Epidermal melanocyte (primary cell): Measurements from ENCODE around the gene FBXL17.

Experiments
- DNase-seq: peaks from one replicate; pipeline ENCODE4 v3.0.0; 2011; ENCODE audit warnings: low spot score; ENCODE audit not compliant: insufficient read length

FBXL17 gene

DNA sequence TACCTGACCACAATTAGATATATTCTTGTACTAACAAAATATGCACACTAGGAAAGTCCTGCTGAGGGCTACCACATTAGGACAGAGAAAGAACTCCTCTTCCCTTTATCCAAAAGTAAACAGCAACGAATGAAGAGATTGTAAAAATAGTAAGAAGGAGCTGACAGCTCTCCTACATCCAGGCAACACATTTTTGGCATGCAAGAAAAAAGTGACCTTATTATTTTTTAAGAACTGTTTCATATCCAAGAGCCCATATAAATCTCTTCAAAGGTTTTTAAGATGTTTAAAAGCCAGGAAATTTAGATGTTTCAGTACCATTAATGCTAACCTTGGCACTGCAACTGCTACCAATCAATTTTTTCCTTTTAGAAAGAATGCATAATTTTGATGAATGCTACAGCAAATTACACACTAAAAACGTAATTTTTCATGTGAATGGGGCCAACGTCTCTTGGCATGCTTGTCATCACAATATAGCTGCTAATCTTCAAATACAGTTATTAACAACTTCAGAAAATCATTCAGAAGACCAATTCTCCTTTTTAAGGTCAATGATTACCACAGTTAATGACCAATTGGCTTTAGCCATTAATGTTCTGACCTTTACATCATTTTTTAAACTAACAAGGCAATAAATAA, 132.0 kb downstream of the FBXL17 start:
- no peak for DNase-seq

DNA sequence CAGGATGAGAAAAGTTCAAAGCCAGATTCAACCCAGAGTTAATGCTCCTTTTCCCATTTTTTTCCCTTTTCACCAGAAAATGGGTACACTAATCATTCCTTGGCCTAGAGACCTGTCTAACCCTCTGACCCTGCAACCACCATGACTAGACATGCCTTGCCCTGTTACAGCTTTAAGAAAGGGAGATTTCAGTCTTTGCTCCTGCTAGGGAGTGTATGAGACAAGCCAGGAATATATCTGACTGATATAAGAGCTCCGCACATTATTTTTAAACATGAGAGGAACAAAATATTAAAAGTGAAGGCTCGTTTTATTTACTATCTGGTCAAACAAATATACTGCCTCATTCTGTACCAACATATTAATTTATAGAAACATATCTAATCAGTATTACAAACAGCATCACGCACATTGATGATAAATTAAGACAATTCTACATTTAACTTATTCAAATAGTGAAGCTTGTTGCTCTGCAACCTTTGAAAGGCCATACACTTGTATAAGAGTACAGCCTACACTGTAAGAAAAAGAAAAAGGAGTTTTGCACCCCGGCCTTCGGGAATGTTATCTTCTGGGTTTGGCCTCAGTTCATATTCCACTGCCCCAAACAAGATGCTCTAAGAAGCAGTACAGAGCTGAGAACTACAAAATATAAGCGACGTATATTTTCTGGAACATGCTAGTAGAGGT, 132.7 kb downstream of the FBXL17 start:
- no peak for DNase-seq

DNA sequence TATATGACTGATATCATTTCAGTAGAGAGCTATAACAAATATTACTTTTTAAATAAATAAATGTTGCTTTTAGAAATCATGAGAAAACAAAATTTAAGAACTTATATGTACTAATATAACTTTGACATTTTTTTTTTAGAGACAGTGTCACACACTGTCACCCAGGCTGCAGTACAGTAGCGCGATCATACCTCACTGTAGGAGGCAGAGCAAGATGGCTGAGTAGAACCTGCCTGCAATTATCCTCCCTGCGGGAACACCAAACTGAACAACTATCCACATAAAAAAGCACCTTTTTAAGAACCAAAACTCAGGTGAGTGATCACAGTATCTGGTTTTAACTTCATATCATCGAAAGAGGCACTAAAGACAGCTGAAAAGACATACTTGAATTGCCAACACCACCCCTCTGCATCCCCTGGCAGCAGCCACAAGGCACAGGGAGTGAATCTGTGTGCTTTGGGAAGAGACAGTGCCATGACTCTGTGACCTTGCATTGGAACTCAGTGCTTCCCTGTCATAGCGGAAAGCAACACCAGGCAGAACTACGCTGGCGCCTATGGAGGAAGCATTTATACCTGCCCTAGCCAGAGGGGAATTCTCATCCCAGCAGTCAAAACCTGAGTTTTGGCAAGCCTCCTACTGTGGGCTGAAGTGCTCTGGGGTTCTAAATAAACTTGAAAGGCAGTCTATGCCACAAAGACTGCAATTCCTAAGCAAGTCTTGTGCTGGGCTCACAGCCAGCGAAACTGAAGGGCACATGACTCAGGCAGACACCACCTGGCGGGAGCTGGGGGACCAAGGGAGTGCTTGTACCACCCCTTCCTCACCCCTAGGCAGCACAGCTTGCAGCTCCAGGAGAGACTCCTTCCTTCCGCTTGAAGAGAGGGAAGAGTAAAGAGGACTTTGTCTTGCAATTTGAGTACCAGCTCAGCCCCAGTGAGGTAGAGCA, 142.7 kb downstream of the FBXL17 start:
- DNase-seq, result no peak

DNA sequence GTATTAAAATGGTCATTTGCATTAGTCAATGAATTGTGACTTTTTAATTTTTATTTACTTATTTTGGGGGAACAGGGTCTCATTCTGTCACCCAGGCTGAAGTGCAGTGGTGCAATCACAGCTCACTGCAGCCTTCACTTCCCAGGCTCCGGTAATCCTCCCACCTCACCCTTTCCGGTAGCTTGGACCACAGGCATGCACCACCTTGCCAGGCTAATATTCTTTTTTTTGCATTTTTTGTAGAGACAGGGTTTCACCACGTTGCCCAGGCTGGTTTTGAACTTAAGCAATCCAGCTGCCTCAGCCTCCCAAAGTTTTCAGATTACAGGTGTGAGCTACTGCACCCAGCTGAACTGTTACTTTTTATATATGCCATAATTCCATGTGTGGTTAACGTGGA, 143.4 kb downstream of the FBXL17 start:
- DNase-seq, result no peak

DNA sequence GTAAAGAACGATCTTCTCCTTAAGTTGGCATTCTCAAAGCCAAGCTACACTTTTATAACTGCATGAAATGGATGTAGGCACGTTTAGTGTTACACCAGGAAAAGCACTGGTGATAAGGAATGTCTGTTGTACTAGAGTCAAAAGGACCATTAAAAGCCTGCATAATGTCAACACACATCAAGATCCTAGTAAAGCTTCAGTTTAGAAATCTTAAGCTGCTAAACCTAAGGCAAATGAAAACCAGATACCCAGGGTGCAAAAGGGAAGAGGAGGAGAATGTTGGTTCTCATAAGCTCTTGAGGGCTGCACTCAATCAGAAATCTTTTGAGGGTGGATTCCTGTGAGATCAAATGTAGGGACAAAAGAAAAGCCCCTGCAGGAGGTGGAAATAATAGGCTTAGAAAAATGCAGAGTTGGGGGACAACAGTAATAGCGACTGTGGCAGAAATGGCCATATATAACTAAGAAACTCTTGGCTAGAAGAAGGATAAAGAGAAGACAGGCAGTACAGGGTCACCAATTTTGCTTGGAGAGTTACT, 148.2 kb downstream of the FBXL17 start:
- DNase-seq, result no peak

DNA sequence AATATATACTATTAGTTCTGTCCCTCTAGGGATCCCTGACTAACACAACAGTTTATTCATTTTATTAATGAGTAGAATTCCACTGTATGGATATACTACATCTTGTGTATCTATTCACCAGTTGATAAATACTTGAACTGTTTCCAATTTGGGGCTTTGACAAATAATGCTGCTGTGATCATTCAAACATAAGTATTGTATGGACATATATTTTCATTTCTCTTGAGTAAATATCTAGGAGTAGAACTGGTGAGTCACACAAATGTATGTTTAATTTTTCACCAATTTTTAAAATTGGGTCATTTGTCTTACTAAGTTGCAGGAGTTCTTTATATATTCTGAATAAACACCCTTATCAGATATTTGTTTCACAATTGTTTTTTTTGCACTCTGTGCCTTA, 149.1 kb downstream of the FBXL17 start:
- no peak for DNase-seq

DNA sequence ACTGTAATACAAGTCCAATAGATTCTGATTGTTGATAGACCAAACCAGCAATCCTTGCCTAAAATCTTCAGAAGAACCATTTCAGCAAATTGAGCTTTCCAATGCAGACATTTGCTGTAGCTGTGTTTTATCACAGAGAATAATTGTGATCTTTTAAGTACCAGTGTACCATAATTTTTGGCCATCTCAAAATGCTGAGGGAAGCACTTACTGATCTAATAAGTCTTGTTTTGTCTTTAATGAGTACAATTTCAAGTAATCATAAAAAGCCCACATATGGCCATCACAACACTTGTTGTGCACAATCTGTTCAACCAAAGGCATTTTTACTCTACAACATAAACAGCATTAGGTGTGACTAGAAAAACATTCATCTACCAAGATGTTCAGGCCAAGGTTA, 159.9 kb downstream of the FBXL17 start:
- no peak for DNase-seq

DNA sequence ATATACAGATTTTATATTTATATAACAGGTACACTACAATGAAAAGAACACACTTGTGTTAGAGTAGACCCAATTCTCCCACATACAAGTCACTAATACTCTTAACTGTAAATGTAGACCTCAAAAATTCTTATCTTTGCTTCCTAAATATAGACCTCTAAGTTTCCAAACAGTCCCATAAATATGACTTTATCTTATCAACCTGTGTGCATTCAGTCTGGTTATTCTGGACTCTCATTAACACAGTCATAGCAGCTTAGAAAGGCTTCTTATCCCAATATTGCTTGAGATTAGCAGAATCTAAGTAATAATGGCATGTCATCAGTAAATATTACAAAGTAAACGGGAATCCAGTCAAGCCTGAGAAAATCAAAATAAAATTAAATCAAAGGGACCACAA, 161.1 kb downstream of the FBXL17 start:
- no peak for DNase-seq

DNA sequence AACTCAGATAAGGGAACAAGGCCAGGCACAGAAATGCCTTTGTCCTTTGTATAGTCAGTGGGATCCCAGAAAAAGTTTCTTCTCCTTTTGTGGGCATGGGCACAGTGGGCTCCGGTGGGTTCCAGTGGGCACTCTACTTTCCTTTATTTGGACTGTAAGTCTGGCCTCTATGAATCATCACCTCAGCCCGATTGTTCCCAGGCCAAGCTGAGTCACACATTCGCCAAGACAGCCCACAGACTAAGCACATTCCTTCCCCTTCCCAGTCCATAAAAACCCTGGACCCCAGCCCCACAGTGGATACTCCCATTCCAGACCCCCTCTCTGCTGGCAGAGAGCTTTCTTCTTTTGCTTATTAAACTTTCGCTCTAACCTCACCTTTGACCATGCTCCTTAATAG, 165.0 kb downstream of the FBXL17 start:
- DNase-seq, result no peak

DNA sequence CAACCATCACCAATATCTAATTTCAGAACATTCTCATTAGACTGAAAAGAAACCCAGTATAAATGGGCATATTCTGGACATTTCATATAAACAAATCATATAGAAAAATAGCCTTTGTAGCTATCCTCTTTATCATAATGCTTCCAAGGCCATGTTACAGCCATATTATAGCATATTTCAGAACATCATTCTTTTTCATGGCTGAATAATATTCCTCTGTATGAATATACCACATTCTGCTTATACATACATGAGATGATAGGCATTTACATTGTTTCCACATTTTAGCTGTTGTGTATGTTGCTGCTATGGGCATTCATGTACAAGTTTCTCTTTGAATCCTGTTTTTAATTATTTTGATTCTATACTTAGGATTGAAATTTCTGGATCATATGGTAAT, 167.0 kb downstream of the FBXL17 start:
- DNase-seq, result no peak

DNA sequence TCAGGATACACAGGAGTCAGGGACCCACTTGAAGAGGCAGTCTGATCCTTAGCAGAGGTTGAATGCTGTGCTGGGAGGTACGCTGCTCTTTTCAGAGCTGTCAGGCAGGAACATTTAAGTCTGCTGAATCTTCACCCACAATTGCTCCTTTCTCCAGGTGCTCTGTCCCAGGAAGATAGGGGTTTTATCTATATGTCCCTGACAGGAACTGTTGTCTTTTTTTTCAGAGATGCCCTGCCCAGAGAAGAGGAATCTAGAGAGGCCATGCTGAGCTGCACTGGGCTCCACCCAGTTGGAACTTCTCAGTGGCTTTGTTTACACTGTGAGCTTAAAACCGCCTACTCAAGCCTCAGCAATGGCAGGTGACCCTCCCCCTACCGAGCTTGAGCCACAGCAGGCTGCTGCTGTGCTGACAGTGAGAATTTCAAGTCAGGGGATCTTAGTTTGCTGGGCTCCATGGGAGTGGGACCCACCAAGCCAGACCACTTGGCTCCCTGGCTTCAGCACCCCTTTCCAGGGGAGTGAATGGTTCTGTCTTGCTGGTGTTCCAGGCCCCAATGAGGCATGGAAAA, 169.0 kb downstream of the FBXL17 start:
- DNase-seq, result no peak

DNA sequence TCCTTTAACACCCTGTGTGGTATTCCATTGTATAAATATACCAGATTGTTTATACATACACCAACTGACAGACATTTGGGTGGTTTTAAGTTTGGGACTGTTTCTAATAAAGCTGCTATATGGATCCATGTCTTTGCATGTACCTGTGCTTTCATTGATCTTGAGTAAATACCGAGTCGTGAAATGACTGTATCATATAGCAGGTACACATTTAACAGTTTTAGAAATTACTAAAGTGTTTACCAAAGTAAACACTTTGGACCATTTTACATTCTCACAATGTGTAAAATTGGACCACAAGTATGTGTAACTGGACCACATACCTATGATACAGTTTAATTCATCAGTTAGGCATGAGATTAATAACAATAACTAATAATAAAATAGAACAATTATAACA, 175.2 kb downstream of the FBXL17 start:
- no peak for DNase-seq

DNA sequence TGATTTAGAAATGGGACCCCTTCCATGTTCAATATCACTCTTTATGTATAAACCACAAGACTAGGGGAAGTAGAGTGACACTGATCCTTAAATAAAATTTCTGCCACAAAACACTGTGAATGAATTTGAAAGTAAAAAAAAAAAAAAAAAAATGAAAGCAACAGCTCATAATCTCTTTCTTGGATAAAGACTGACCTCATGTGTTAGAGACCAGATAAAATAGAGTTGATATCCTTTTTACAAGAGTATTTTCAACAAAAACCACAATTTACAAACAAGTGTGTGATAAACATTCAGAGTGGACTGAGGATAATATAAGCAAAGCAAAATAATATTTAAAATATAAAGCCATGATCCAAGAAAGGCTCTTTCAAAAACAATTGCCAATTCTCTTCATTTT, 180.2 kb downstream of the FBXL17 start:
- DNase-seq, result no peak

DNA sequence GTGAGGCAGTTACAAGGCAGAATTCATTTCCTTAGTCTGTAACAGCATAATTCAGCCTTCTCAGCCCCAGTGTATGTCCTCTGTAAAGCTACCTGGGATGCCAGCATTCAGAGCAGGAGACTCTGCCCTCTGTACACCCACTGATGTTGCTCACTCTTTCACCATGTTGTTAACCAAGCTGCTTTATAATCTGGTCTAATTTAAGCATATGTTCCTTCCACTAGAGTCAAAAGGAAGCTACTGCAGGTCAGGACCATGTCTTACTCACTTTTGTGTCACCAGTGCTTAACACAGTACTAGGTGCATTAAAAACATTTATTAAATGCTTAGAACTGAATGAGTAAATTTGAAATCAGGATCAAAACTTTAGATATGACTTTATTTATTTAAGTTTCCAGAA, 185.6 kb downstream of the FBXL17 start:
- no peak for DNase-seq

DNA sequence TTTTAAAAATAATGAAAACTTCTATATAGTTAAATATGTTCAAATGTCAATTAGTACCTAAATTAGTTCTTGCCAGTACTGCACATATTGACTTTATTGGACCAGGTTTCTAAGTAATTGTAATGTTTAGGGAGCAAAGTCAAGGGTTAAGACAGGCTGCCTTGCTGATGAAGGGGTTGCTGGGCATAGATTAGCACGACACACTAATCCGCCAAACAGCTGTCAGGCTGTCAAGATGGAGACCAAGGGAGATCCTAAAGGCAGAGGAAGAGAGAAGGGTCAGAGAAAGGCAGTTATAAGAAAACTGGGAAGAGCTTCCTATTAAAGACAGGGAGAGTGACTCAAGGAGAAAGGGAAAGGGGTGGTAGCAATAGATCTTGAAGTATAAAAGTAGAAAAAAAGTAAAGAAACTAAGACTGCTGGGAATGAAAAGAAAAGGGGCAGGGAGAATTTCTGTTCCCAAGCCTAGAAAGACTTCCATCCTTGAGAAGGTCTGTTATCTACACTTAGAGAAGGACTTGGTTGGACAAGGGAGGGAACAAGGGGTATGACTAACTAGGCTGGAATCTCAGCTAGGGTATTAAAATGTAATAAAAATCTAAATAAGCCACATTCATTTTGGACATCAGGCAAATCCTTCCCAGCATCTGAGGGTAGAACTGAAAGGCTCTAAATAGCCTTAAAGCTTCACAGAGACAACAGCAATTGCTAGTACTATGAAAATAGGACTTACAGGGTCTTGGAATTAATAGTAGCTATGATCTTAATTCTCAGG, 188.7 kb downstream of the FBXL17 start:
- DNase-seq, result no peak

DNA sequence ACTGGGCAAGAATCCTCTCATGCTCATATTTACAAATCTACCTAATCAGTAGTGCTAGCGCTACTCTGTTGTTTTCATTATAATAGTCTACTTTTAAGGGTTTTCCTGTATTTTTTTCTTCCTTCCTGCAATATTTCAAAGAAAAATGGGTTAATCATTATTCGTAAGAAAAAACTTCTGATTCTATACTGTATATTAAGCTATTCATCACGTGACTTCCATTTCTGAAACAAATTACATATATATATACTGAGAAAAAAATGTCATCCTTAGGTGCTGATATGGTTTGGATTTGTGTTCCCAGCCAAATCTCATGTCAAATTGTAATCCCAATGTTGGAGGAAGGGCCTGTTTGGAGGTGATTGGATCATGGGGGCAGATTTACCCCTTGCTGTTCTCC, 197.0 kb downstream of the FBXL17 start:
- no peak for DNase-seq

DNA sequence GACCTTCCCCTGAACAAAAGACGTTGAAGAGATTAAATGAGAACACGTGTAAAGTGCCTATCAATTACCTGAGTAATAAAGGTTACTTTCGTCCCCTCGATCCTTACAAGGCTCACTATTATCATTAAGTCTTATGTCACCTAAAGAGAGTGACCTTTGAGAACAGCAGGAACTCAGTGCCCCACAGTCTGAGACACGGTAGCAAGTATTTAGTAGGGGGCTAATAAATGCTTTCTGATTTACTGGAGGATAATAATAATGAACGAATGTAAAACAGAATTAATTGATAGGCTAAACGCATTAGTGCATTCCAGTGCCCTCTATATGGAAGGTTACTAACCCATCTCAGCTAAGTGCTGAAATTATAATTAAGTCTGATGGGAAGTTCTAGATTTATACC, 199.9 kb downstream of the FBXL17 start:
- no peak for DNase-seq

DNA sequence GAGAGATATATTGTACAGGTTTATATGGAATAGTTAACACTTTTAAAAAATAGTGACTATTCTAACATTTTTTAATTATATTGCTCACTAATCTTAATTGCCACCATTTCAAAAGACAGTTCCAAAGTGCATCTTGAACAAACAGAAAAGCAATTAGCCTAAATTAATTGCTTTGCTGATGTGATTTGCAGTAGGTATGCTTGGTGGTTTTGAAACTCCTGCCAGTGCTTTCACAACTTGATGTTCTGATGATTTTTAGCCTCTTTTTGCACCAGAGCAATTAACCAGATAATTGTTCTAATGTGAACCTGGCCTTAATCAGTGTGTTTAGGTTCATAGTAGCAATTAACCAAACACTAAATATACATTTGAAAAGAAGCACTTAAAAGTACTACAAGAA, 207.6 kb downstream of the FBXL17 start:
- DNase-seq, result no peak

DNA sequence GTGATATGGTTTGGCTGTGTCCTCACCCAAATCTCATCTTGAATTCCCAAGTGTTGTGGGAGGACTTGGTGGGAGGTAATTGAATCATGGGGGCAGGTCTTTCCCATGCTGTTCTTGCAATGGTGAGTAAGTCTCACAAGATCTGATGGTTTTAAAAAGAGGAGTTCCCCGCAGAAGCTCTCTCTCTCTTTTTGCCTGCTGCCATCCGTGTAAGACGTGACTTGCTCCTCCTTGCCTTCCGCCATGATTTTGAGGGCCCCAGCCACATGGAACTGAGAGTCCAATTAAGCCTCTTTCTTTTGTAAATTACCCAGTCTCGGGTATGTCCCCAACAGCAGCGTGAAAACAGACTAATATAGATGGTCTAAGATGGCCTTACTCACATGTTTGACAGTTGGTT, 210.1 kb downstream of the FBXL17 start:
- DNase-seq, result no peak

DNA sequence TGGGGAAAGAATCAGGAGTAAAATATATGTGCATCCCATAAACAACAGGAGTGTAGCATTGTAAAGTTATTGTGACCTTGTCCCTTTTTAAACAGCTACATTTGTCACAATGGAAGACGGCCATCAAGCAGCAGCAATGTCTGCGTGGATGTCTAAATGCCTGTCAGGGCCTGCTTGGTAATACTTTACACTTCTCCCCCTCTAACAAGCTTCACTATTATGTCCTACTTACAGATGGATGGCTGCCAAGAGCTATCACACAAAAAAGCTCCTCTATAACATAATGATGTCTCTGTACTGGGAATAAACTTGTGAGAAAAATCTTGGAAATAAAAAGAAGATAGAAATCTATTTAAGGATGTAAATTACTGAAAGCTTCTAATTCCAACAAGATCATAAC, 213.0 kb downstream of the FBXL17 start:
- DNase-seq, result no peak

DNA sequence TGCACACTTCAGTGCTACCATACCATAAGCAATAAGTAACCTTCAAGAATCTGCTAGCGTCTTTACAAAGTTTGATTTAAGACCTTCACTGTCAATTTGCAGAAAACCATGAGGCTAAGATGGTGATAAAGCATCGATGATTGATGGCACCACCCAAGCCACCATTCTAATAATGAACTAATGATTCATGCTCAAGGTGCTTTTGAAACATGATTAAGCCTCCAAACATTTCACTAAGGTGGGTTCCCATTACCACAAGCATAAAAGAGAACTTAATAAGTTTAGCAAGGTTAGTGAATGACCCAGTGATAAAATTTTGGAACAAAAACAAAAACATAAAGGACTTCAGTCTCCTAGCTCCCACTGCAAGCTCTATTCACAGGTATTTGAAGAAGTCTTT, 214.7 kb downstream of the FBXL17 start:
- DNase-seq, result no peak
